ENCODE data around the gene USP36.

GRCh38 chr17:78818932-78819331 is 21.7 kb downstream of the USP36 start:
- TF ChIP-seq CTCF (IDR thresholded peaks at IDR 0.05) (no peak), ZFX (IDR thresholded peaks at IDR 0.05; ENCODE audit: borderline replicate concordance) (no peak)

Data from 22Rv1 (cell line).